ENCODE data around the gene ZC3H7B. TPM values are rescaled to one million over a fixed set of nuclear protein-coding genes. Genes with fewer than 3 reads are reported as not detected.
"Not testable (repeated sequence)": the region's sequence is repeated elsewhere in the genome, so short reads cannot be mapped to it uniquely, and the experiment has no call there.

The ZC3H7B gene
- 63.9 and 108 TPM in 2 replicates for total RNA-seq

DNA sequence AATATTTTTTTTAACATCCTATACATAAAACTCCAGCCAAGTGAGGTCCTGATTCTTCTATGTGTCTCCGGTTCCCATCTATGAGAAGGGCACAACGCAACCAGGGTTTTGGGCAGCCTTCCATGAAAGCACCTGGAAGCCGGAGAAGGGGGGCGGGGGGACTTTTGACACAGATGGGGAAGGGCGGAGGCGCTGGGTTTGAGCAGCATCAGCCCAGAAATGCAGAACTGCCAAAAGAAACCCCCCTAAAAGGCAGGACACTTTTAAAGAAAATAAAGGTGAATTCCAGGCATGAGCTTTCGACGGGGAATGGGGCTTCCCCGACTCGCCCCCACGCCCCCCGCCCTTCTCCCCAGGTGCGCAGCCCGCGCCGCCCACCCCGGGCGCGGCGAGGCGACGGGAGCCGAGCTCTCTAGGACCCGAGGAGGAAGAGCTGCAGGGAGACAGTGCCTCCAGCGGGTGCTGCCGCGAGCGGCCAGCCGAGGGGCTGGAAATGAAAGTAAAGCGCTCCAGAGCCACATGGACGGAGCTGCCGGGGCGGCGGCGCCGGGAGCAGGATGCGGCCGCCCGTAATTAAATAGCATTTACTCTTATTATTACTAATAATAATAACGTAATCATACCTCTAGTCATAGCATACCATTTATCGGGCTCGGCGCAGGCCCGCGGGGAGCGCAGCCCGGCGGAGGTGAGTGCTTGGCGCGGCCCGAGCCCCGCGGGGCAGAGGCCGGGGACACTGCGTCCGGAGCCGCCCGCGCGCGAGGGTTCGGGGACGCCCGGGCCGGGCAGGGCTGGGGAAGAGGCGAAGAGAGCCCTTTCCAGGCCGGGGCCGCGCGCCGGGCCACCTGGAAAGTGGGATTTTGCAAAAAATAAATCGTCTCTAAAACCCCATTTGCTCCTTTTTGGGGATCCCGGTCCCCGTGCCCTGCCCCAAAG lies at the start of gene ZC3H7B:
TSS of gene ZC3H7B (plus strand) at position 441 of the 936 bp plus-strand sequence. CDS start 19,136 bp downstream, outside the sequence.
- no peak for DNase-seq (ENCODE audit: low read depth, low spot score)

DNA sequence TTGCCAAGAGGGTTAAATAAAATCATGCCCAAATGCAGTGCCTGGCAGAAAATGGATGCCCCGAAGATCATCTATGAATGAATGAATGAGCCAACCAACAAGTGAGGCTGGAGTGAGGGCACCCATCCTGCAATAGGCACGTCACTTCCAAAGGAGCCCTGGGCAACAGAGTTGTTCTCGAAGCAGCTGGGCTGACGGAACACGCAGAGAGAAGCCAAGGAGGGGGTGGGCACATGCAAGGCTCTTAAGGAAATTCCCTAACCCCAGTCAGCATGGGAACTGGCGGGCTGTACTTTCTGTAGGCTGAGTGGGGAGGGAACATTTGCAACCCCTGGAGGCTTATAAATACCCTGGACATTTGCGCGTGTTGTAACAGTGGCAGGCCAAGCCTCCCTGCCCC lies 49.0 kb upstream of the ZC3H7B start:
- DNase-seq (ENCODE audit: low read depth, low spot score), result no peak

GRCh38 chr22:41254230-41254629 lies 47.1 kb upstream of the ZC3H7B start:
- no peak for DNase-seq (ENCODE audit: low read depth, low spot score)

DNA sequence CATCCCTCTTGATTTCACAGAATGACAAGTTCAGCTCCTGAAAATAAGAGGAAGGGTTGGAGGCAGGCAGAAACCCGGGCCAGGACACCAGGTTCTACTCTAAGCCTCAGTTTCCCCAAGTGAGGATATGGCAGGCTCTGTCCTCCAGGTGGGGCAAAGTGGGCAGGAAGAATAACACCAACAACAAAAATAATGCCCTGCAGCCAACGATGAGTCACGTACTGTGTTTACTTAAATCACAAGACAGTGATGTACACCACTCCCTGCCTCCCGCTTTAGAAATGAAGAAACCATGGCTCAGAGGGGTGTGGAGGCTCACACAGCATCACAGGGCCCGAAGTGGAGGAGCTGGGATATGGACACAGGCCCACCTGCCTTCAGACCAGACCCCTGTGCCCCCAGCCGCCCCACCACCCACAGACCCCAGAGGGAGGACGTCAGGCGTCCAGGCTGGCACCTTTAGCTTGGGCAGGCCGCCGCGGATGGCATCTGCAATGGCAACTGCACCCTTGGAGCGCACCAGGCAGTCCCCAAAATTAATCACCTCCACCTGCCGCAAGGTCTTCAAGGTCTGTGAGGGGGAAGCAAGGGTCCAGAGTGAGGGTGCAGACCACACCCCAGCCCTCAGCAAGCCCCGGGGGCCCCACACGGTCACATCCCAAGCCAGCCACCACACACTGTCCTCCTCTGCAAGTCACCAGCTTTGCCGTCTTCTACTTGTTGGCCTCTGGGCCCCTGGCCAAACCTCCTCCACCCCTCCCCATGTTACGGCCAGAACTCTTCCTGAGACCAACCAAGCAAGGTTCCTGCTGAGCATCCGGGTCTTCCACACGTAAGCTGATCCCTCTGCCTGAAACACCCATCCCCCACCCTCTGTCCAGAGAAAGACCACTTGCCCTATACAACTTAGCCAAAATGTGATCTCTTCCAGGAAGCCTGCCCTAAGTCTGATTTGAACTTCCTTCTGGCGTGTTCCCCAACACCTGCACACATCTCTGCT lies 44.8 kb upstream of the ZC3H7B start:
- peak; percentile 35 for DNase-seq (ENCODE audit: low read depth, low spot score)

GRCh38 chr22:41257696-41258095 lies 43.6 kb upstream of the ZC3H7B start:
- DNase-seq (ENCODE audit: low read depth, low spot score), result no peak

DNA sequence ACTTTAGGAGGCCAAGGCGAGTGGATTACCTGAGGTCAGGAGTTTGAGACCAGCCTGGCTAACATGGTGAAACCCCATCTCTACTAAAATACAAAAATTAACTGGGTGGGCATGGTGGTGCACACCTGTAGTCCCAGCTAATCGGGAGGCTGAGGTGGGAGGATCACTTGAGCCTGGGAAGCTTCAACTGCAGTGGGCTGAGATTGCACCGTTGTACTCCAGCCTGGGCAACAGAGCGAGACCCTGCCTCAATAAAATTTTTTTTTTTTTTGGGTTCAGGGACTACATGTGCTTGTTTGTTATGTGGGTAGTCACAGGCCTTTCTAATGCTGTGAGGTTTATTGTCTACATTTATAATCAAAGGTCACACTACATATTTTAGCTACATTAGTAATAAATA lies 41.6 kb upstream of the ZC3H7B start:
- DNase-seq (ENCODE audit: low read depth, low spot score), result not testable (repeated sequence)

- no peak for DNase-seq (ENCODE audit: low read depth, low spot score)
These were observed 40.5 kb upstream of the ZC3H7B start for GRCh38 chr22:41260871-41261270.

- no peak for DNase-seq (ENCODE audit: low read depth, low spot score)
These were observed 39.6 kb upstream of the ZC3H7B start for GRCh38 chr22:41261541-41262249.

- no peak for DNase-seq (ENCODE audit: low read depth, low spot score)
These were observed 39.0 kb upstream of the ZC3H7B start for GRCh38 chr22:41262250-41262765.

DNA sequence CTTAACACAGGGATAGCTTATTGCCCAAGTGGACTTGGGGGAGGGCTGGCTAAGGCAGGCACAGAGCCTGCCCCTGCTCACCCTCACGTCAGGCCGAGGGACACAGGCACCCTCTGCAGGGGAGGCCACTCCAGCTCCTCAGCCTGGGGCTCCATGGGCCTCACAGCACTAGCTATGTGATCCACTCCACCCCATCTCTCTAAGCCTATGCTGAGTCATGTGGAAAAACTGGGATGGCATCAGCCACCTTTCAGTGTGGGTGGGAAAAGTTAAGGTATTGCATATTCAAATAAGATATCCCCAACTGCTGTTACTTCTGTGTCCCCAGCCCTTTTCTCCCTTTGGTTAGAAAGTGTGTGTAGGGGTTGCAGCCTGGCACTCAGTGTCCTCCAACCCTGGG lies 37.6 kb upstream of the ZC3H7B start:
- no peak for DNase-seq (ENCODE audit: low read depth, low spot score)

- no peak for DNase-seq (ENCODE audit: low read depth, low spot score)
These were observed 36.9 kb upstream of the ZC3H7B start for GRCh38 chr22:41264408-41264941.

- no peak for DNase-seq (ENCODE audit: low read depth, low spot score)
These were observed 33.4 kb upstream of the ZC3H7B start for GRCh38 chr22:41267958-41268357.

- DNase-seq (ENCODE audit: low read depth, low spot score), result no peak
These were observed 29.5 kb upstream of the ZC3H7B start for GRCh38 chr22:41271787-41272186.

GRCh38 chr22:41273128-41273527 lies 28.2 kb upstream of the ZC3H7B start:
- DNase-seq (ENCODE audit: low read depth, low spot score), result no peak

DNA sequence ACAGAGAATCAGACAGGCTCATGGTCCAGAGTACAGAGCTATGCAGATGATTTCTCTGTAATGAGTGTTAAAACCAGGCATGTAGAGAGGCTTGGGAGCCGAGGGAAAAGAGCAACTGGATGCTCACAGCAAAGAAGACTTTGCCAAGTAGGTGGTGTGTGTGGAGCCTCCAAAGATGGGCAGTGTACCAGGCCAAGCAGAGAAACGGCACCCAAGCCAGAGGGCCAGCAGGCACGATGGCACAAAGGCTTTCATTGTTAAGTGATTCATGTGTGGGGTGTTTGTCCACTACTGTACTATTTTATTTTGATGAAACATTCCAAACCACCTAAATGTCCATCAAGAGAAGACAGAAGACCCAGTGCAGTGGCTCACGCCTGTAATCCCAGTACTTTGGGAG lies 26.5 kb upstream of the ZC3H7B start:
- DNase-seq (ENCODE audit: low read depth, low spot score), result no peak

DNA sequence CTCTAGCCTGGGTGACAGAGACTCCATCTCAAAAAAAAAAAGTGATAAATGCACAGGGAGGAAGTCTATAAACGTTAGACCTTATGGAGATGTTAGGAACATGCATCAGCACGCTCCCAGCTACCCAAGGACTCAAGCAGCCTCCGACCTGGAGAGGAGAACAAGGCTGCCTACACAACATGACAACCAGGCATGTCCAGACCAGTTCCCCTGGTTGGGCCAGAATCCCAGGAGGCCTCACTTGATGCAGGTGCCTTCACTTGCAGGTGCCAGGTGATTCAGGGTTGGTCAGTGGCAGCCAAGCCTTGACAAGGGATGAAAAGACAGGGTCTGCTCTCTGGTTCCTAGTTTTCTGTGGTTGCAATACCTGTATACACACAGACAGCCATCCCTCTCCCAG lies 21.3 kb upstream of the ZC3H7B start:
- DNase-seq (ENCODE audit: low read depth, low spot score), result no peak

DNA sequence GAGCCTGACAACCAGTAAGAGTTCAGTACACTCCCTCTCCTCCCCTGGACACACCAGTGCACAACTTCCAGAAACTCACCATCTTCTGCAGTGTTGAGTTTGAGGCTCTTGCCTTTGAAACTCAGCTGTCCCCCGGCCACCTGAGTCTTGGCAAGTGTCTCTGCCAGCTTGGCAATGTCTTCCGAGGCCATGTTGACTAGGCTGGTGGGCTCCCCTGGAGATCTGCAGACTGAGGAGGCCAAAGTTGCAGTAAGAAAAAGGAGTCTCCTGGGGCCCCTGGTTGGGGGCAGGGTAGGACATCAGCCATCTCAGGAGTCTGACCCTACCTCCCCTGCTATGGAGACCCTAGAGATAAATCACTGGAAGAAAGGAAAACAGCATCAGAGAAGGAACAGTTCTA lies 20.5 kb upstream of the ZC3H7B start:
- DNase-seq (ENCODE audit: low read depth, low spot score), result no peak

DNA sequence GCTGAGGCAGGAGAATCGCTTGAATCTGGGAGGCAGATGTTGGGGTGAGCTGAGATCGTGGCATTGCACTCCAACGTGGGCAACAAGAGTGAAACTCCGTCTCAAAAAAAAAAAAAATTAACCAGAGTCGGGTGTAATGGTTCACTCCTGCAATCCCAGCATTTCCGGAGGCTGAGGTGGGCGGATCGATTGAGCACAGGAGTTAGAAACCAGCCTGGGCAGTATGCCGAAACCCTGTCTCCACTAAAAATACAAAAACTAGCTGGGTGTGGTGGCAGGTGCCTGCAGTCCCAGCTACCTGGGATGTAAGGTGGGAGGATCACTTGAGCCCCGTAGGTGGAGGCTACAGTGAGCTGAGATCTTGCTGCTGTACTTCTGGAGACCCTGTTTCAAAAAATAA lies 16.9 kb upstream of the ZC3H7B start:
- no peak for DNase-seq (ENCODE audit: low read depth, low spot score)

- DNase-seq (ENCODE audit: low read depth, low spot score), result no peak
These were observed 15.9 kb upstream of the ZC3H7B start for GRCh38 chr22:41285441-41285819.

- peak; percentile 94 for DNase-seq (ENCODE audit: low read depth, low spot score)
These were observed 15.3 kb upstream of the ZC3H7B start, which contains the start of gene RANGAP1 for GRCh38 chr22:41285820-41286638. TSS of gene RANGAP1 (minus strand) at chr22:41286187. CDS start at chr22:41281044, 5,143 bp downstream.
